H1 (cell line): ENCODE measurements around the gene COPS6. TPM values are rescaled to one million over a fixed set of nuclear protein-coding genes. Genes with fewer than 3 reads are reported as not detected.

ENCODE experiments used
- BACH1 ChIP-seq: IDR thresholded peaks from 2 replicates; pipeline ENCODE4 v1.6.1; 2012; ENCODE audit warnings: low read length, improper control_type of control experiment
- CHD1 ChIP-seq: IDR thresholded peaks from 2 replicates; pipeline ENCODE4 v1.6.1; 2012; ENCODE audit warnings: low read depth, low read length, improper control_type of control experiment
- E2F6 ChIP-seq: IDR thresholded peaks from 2 replicates; pipeline ENCODE4 v1.6.1; 2012; ENCODE audit warnings: inconsistent platforms
- EGR1 ChIP-seq: IDR thresholded peaks from 2 replicates; pipeline ENCODE4 v1.6.1; 2011; ENCODE audit warnings: low read depth, low read length, borderline replicate concordance
- HDAC2 ChIP-seq, 2 experiments: fragments of 300-600 bp in 1 of 2; sonication (generic) in 1 of 2; IDR thresholded peaks; 2 replicates each; pipeline ENCODE4 v1.6.1; 2011 to 2012; ENCODE audit warnings: low read depth in 2 of 2, low read length in 2 of 2, mild to moderate bottlenecking in 2 of 2, moderate library complexity in 2 of 2, borderline replicate concordance in 1 of 2, inconsistent platforms in 1 of 2
- TAF7 ChIP-seq: optimal IDR thresholded peaks from 2 replicates; pipeline ENCODE3; 2011; ENCODE audit warnings: low read depth, mild to moderate bottlenecking, inconsistent platforms, low read length, moderate library complexity, borderline replicate concordance
- TCF12 ChIP-seq: IDR thresholded peaks from 2 replicates; pipeline ENCODE4 v1.6.1; 2011; ENCODE audit warnings: low read depth, mild to moderate bottlenecking, low read length
- polyA plus RNA-seq, 7 experiments: library from polyadenylated mRNA; depleted of rRNA in 3 of 7; stranded (reverse) in 5 of 7; unstranded in 2 of 7; fragments of >200 nt in 5 of 7; fragments of 200-250 nt in 2 of 7; gene quantifications; 1 replicate in 5 of 7; 2 replicates in 1 of 7; 4 replicates in 1 of 7; pipeline versions ENCODE4 v1.2.1 to v1.2.3, GENCODE V29; 2011 to 2013; ENCODE audit warnings: missing spikeins in 2 of 7, mixed read lengths in 2 of 7
- total RNA-seq: library from RNA; stranded (reverse); fragmentation: NEBNext Ultra II Directional; extraction: Animal tissue kit (Norgen Biotek cat#: 25700); gene quantifications from 2 replicates; pipeline ENCODE4 v1.2.1, GENCODE V29; 2021

Gene COPS6
- total and polyA plus RNA-seq, 2 of the 8 experiments (the other 6 are each of a cell fraction or from before 2014, with no cell fraction given): 127 to 225 TPM

- TF ChIP-seq EGR1 (no peak), HDAC2 (IDR thresholded peaks at IDR 0.05; ENCODE audit: borderline replicate concordance in 1 of 2, low read depth in 2 of 2, low read length in 2 of 2) (no peak), E2F6 (no peak), CHD1 (no peak), TAF7 (no peak), TCF12 (no peak), BACH1 (no peak)
Observed at GRCh38 chr7:100111156-100111555, 22.4 kb downstream of the COPS6 start (continued).
